Glutamatergic neuron (in vitro differentiated cells): ENCODE data around the gene ABCC9. TPM values are rescaled to one million over a fixed set of nuclear protein-coding genes. Genes with fewer than 3 reads are reported as not detected.

ENCODE experiments used
- DNase-seq: peaks from one replicate; pipeline ENCODE4 v3.0.0; 2022
- H3K27ac Mint-ChIP-seq: one replicate; pipeline ENCODE4 v1.8.0; 2020; ENCODE audit warnings: mild to moderate bottlenecking, mixed read lengths, inconsistent platforms; ENCODE audit not compliant: unreplicated experiment
- H3K27me3 Mint-ChIP-seq: one replicate; pipeline ENCODE4 v1.8.0; 2020; ENCODE audit warnings: mild to moderate bottlenecking, moderate library complexity, mixed read lengths, inconsistent platforms; ENCODE audit not compliant: unreplicated experiment
- H3K36me3 Mint-ChIP-seq: one replicate; pipeline ENCODE4 v1.8.0; 2020; ENCODE audit warnings: mild to moderate bottlenecking, mixed read lengths, inconsistent platforms; ENCODE audit not compliant: unreplicated experiment
- H3K4me1 Mint-ChIP-seq: one replicate; pipeline ENCODE4 v1.8.0; 2020; ENCODE audit warnings: mild to moderate bottlenecking, low read depth, mixed read lengths, inconsistent platforms; ENCODE audit not compliant: unreplicated experiment
- H3K4me3 Mint-ChIP-seq: one replicate; pipeline ENCODE4 v1.8.0; 2020; ENCODE audit warnings: mild to moderate bottlenecking, mixed read lengths, inconsistent platforms; ENCODE audit not compliant: unreplicated experiment
- H3K9me3 Mint-ChIP-seq: one replicate; pipeline ENCODE4 v1.8.0; 2020; ENCODE audit warnings: mild to moderate bottlenecking, moderate library complexity, mixed read lengths, inconsistent platforms; ENCODE audit not compliant: unreplicated experiment
- long read RNA-seq: library from polyadenylated mRNA; unstranded; transcript quantifications from one replicate; pipeline ENCODE4 v2.0.0, GENCODE V29; 2020; ENCODE audit not compliant: unreplicated experiment
- total RNA-seq: library from RNA; stranded (reverse); fragmentation: NEBNext Ultra II Directional; extraction: Animal tissue kit (Norgen Biotek cat#: 25700); gene quantifications from one replicate; pipeline ENCODE4 v1.2.1, GENCODE V29; 2021; ENCODE audit not compliant: unreplicated experiment
- TF ChIP-seq, protein P1 (sequence below): fragments of 200-600 bp; sonication (generic); IDR thresholded peaks from one replicate; pipeline ENCODE4 v1.5.0; 2021; ENCODE audit not compliant: partially characterized antibody, unreplicated experiment

Gene ABCC9
- 17.7 TPM for total RNA-seq
- long read RNA-seq, partial matches to known transcripts = 2 of 4 reads
- long read RNA-seq, other reads (novel, unspliced or antisense) = 2 of 4 reads

DNA sequence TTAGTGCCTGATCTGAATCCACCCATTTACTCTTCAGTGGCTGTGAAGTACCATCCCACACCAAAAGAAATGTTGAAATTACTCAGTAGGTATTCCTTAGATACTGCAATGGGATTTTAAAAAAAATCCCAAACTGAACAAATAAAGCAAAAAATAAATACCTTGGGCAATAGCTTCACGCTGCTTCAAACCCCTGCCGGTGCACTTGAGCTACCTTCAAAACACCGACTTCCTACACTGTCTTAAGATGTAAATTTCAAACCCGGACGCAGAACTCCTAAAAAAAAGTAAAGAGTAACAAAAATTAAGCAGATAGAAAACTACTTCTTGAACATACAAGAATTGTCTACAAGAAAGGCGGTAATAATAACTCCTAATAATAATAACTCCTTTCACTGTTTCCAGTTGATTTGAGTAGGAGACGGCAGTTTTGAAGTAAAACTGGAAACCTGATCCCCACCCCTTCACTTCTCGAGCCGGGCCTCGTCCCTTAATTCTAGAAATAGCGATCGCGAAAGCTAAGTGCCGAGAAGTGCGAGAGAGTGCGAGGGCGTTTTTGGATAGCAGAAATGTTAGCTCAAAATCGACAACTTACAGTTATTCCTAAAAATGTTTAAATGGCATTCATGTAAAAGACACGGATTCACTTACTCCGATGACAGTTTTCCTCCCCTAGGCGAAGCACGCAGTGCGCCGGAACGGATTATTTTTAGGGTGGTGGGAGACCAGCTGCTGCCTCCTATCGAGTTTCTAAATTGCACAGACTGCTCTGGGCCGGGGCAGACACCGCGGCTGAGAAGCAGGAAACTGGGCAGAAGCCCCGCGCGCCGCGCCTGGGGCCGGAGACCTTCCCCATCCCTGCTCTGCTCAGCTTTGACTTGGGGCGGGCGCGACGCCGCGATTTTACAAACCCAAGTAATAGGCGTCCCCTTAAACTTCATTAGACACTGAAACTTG lies at the start of gene ABCC9:
ABCC9 (minus strand) TSS at position 878 of the 957 bp plus-strand sequence. CDS start 4,752 bp downstream, outside the sequence.
- DNase-seq = peak; percentile 58
- TF ChIP-seq, protein P1, sequence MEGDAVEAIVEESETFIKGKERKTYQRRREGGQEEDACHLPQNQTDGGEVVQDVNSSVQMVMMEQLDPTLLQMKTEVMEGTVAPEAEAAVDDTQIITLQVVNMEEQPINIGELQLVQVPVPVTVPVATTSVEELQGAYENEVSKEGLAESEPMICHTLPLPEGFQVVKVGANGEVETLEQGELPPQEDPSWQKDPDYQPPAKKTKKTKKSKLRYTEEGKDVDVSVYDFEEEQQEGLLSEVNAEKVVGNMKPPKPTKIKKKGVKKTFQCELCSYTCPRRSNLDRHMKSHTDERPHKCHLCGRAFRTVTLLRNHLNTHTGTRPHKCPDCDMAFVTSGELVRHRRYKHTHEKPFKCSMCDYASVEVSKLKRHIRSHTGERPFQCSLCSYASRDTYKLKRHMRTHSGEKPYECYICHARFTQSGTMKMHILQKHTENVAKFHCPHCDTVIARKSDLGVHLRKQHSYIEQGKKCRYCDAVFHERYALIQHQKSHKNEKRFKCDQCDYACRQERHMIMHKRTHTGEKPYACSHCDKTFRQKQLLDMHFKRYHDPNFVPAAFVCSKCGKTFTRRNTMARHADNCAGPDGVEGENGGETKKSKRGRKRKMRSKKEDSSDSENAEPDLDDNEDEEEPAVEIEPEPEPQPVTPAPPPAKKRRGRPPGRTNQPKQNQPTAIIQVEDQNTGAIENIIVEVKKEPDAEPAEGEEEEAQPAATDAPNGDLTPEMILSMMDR = no peak
- peaks cover 7% of the 10 kb centered on the region for H3K36me3 Mint-ChIP-seq
- peaks cover 7% of the 10 kb centered on the region for H3K9me3 Mint-ChIP-seq
- peak within 1 kb of the TSS; percentile 90 for H3K27ac Mint-ChIP-seq
- peaks cover 15% of the 10 kb centered on the region for H3K27me3 Mint-ChIP-seq
- H3K4me3 Mint-ChIP-seq = peak within 1 kb of the TSS; percentile 89
- peaks cover 33% of the 10 kb centered on the region for H3K4me1 Mint-ChIP-seq

DNA sequence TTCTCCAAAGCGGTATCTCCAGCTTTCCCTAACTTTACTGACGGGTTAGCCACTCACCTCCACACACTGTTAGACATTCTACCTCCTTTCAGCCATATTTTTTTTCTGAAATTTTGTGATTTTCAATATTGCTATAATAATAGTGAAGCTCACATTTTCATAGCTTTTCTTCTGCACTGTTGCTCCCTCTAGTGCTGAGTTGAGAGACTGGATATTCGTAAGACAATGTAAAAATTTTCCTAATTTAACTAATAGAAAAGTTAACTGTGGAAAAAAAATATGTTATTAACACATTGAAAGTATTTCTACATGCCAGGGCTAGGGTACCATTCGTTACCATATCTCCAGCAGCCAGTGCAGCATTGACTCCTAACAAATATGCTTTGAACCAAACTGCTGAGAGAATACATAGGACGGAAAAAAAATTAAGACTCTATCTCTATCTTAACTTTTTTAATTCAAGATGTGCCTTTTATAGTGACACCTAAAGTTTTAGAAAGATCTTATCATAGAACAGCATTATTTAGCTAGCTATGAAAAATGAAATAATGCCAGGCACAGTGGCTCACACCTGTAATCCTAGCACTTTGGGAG lies 48.7 kb upstream of the ABCC9 start:
- H3K9me3 Mint-ChIP-seq = peaks cover 2% of the 10 kb centered on the region
- H3K4me1 Mint-ChIP-seq = peaks cover 11% of the 10 kb centered on the region
- H3K4me3 Mint-ChIP-seq = no peak overlapping the region
- H3K27ac Mint-ChIP-seq = no peak overlapping the region
- DNase-seq = no peak
- H3K27me3 Mint-ChIP-seq = no peaks in the 10 kb centered on the region
- no peaks in the 10 kb centered on the region for H3K36me3 Mint-ChIP-seq
- TF ChIP-seq, protein P1 = peak; percentile 63

DNA sequence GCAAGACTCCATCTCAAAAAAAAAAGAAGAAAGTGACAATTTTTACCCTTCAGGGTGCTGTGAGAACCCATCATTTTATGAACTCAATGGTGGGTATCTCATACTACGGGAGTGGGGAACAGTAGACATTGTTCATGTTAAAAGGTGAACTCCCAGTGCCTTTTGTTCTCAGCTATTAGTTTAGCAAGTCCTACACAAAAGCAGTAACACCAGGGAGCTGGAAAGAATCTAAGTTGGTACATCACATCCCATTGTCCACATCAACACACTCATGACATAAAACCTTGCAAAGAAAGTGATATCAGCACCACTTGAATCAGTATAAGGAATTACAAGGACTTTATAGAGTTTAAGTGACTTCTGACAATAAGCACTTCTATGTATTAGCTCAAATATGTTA lies 47.4 kb upstream of the ABCC9 start:
- no peak overlapping the region for H3K27ac Mint-ChIP-seq
- no peak overlapping the region for H3K4me3 Mint-ChIP-seq

DNA sequence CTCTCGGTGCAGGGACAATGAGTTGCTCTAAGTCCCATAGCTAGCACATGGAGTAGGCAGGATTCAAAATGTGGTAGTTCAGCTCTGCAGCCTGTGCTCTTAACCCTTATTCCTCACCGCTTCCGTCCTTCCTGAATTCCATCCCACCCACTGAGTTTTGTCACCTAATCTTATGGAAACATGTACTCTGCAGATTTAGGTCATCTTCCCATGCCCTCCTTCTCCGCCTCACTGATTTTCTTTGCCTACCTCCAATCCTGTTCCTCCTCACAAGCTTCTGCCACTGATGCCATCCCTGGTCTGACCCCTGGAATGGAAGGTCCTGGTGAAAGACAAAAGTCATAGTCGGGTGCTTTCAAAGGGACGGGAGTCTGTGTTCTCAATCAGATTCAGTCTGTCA lies 46.5 kb upstream of the ABCC9 start:
- H3K9me3 Mint-ChIP-seq = peaks cover 2% of the 10 kb centered on the region
- no peak for DNase-seq
- no peak overlapping the region for H3K4me3 Mint-ChIP-seq
- H3K27me3 Mint-ChIP-seq = no peaks in the 10 kb centered on the region
- H3K27ac Mint-ChIP-seq = no peak overlapping the region
- no peaks in the 10 kb centered on the region for H3K36me3 Mint-ChIP-seq
- H3K4me1 Mint-ChIP-seq = peaks cover 10% of the 10 kb centered on the region
- TF ChIP-seq, protein P1 = no peak

More for the DNA sequence above, 47.4 kb upstream of the ABCC9 start:
- no peak for DNase-seq
- Mint-ChIP-seq H3K4me1 (peaks cover 11% of the 10 kb centered on the region), H3K9me3 (peaks cover 2% of the 10 kb centered on the region), H3K36me3 (no peaks in the 10 kb centered on the region), H3K27me3 (no peaks in the 10 kb centered on the region)
- TF ChIP-seq, protein P1 = no peak
